Keratinocyte (primary cell): ENCODE measurements around the gene DIAPH1. TPM values are rescaled to one million over a fixed set of nuclear protein-coding genes. Genes with fewer than 3 reads are reported as not detected.
A peak's percentile ranks its signal among the peaks of the same experiment; 100 is the strongest.

Experiments used
- DNase-seq: peaks from one replicate; pipeline ENCODE4 v3.0.0-alpha.2; 2011; ENCODE audit warnings: low read depth, missing footprints, low spot score
- FAIRE-seq: peaks from 2 replicates; lab custom pipeline; 2011; peaks lifted over from hg19 to GRCh38; lab: Jason Lieb, UNC
- H2AFZ ChIP-seq: 2 replicates; pipeline ENCODE4 v1.6.0; 2012; ENCODE audit warnings: low read length, control low read depth, inconsistent platforms; ENCODE audit not compliant: control insufficient read depth
- H3K27ac ChIP-seq: 2 replicates; pipeline ENCODE4 v1.5.1; 2011; ENCODE audit warnings: low read length; ENCODE audit not compliant: control insufficient read depth, insufficient read depth
- H3K27me3 ChIP-seq: 3 replicates; pipeline ENCODE4 v1.6.0; 2011; ENCODE audit warnings: low read length; ENCODE audit not compliant: control insufficient read depth, insufficient read depth; ENCODE audit errors: extremely low read depth
- H3K36me3 ChIP-seq, 2 experiments: 2 replicates in 1 of 2; 3 replicates in 1 of 2; pipeline ENCODE4 v1.5.1; 2011; ENCODE audit warnings: low read length in 2 of 2, mild to moderate bottlenecking in 1 of 2; ENCODE audit not compliant: control insufficient read depth in 2 of 2, insufficient read depth in 2 of 2; ENCODE audit errors: extremely low read depth in 1 of 2
- H3K4me1 ChIP-seq: 3 replicates; pipeline ENCODE4 v1.5.1; 2011; ENCODE audit warnings: low read length; ENCODE audit not compliant: control insufficient read depth, insufficient read depth; ENCODE audit errors: extremely low read depth
- H3K4me2 ChIP-seq: 3 replicates; pipeline ENCODE4 v1.6.0; 2011; ENCODE audit warnings: low read depth, low read length; ENCODE audit not compliant: control insufficient read depth, insufficient read depth; ENCODE audit errors: extremely low read depth
- H3K4me3 ChIP-seq, 3 experiments: fragments of 200-600 bp in 1 of 3; sonication (generic) in 1 of 3; 2 replicates in 2 of 3; 3 replicates in 1 of 3; pipeline ENCODE4 v1.5.1; 2011 to 2016; ENCODE audit warnings: low read length in 3 of 3, mild to moderate bottlenecking in 3 of 3, control low read depth in 2 of 3, inconsistent platforms in 1 of 3, low read depth in 1 of 3, mixed read lengths in 1 of 3, mixed run types in 1 of 3, moderate library complexity in 1 of 3; ENCODE audit not compliant: control insufficient read depth in 2 of 3, insufficient read depth in 2 of 3; ENCODE audit errors: extremely low read depth in 1 of 3
- H3K79me2 ChIP-seq: 2 replicates; pipeline ENCODE4 v1.6.0; 2012; ENCODE audit warnings: low read length; ENCODE audit not compliant: control insufficient read depth, insufficient read depth
- H3K9ac ChIP-seq: 3 replicates; pipeline ENCODE4 v1.6.0; 2011; ENCODE audit warnings: low read length; ENCODE audit not compliant: control insufficient read depth, insufficient read depth; ENCODE audit errors: extremely low read depth
- H3K9me1 ChIP-seq: 3 replicates; pipeline ENCODE4 v1.6.0; 2011; ENCODE audit warnings: low read length; ENCODE audit not compliant: control insufficient read depth, insufficient read depth; ENCODE audit errors: extremely low read depth
- H3K9me3 ChIP-seq: 2 replicates; pipeline ENCODE4 v1.5.1; 2012; ENCODE audit warnings: low read depth, low read length; ENCODE audit not compliant: control insufficient read depth
- H4K20me1 ChIP-seq: 3 replicates; pipeline ENCODE4 v1.6.0; 2011; ENCODE audit warnings: low read length; ENCODE audit not compliant: control insufficient read depth, insufficient read depth; ENCODE audit errors: extremely low read depth
- CTCF ChIP-seq, 3 experiments: IDR thresholded peaks in 1 of 3; conservative IDR thresholded peaks in 1 of 3; optimal IDR thresholded peaks in 1 of 3; 2 replicates in 2 of 3; 3 replicates in 1 of 3; pipeline versions ENCODE3 to v1.5.1; 2011; ENCODE audit warnings: low read length in 3 of 3, mild to moderate bottlenecking in 3 of 3, moderate library complexity in 2 of 3, control low read depth in 1 of 3, inconsistent platforms in 1 of 3; ENCODE audit not compliant: insufficient read depth in 2 of 3; ENCODE audit errors: extremely low read depth in 1 of 3
- EZH2 ChIP-seq: IDR thresholded peaks from one replicate; pipeline ENCODE4 v1.6.1; 2012; ENCODE audit warnings: inconsistent platforms, mild to moderate bottlenecking, low read length, moderate library complexity
- dilution Hi-C: fragments of 300-500 bp; cut with MboI; formaldehyde crosslinking; loops from one replicate; pipeline ENCODE4 v1.7.0; 2020; ENCODE audit warnings: low sequenced_read_pairs; ENCODE audit not compliant: extremely low pct_ligation_motif_present
- polyA plus RNA-seq, 5 experiments: library from polyadenylated mRNA; depleted of rRNA in 3 of 5; stranded (reverse) in 3 of 5; stranded (forward) in 1 of 5; unstranded in 1 of 5; fragments of >200 nt; gene quantifications; 1 replicate in 1 of 5; 2 replicates in 3 of 5; 3 replicates in 1 of 5; pipeline versions ENCODE4 v1.2.1 to v1.2.3, GENCODE V29; 2011 to 2012; ENCODE audit warnings: missing spikeins in 2 of 5, low read depth in 1 of 5, low replicate concordance in 1 of 5

DIAPH1 gene
- polyA plus RNA-seq, 1 donor (not counting 4 experiments of a cell fraction or from before 2014, with no cell fraction given) = 72.0 TPM

- dilution Hi-C loops = no loop called here
- DNase-seq (peak; percentile 50), FAIRE-seq (peak; percentile 26)
- Histone ChIP-seq H2AFZ (no peak overlapping the region), H3K79me2 (peaks cover 11% of the 10 kb centered on the region), H3K9me3 (no peaks in the 10 kb centered on the region), H3K36me3 (peaks cover 21 to 26% of the 10 kb centered on the region in 2 experiments), H4K20me1 (no peaks in the 10 kb centered on the region), H3K4me1 (peaks cover 38% of the 10 kb centered on the region), H3K4me2 (peak overlapping the region; percentile 74), H3K27ac (peak overlapping the region; percentile 97), H3K27me3 (no peaks in the 10 kb centered on the region), H3K9me1 (no peaks in the 10 kb centered on the region), H3K9ac (peak overlapping the region; percentile 76), H3K4me3 (peak overlapping the region in 2 of 3 experiments; percentile 40 to 59)
- TF ChIP-seq CTCF (optimal IDR thresholded peaks at IDR 0.05 in 1 of 3, IDR thresholded peaks at IDR 0.05 in 1 of 3, conservative IDR thresholded peaks at IDR 0.05 in 1 of 3; ENCODE audit: extremely low read depth in 1 of 3, insufficient read depth in 2 of 3, low read length in 3 of 3) (no peak), EZH2 (no peak)
These were observed 58.6 kb downstream of the DIAPH1 start for GRCh38 chr5:141560151-141560550.

- Histone ChIP-seq H3K79me2 (peaks cover 13% of the 10 kb centered on the region), H3K36me3 (peaks cover 21 to 31% of the 10 kb centered on the region in 2 experiments), H3K4me1 (peaks cover 38% of the 10 kb centered on the region), H3K4me2 (peak overlapping the region; percentile 74), H4K20me1 (no peaks in the 10 kb centered on the region), H2AFZ (no peak overlapping the region), H3K9me1 (no peaks in the 10 kb centered on the region), H3K9ac (peak overlapping the region; percentile 76), H3K4me3 (peak overlapping the region in 2 of 3 experiments; percentile 42 to 50), H3K9me3 (no peaks in the 10 kb centered on the region), H3K27me3 (no peaks in the 10 kb centered on the region), H3K27ac (peak overlapping the region; percentile 97)
- FAIRE-seq = peak; percentile 83
- DNase-seq = peak; percentile 69
- no peak for TF ChIP-seq CTCF (optimal IDR thresholded peaks at IDR 0.05 in 1 of 3, IDR thresholded peaks at IDR 0.05 in 1 of 3, conservative IDR thresholded peaks at IDR 0.05 in 1 of 3; ENCODE audit: extremely low read depth in 1 of 3, insufficient read depth in 2 of 3, low read length in 3 of 3)
- no peak for TF ChIP-seq EZH2
- dilution Hi-C loops = no loop called here
These were observed 59.3 kb downstream of the DIAPH1 start for GRCh38 chr5:141559461-141559860.
